HG02973 (cell line): ENCODE data around the gene FASN.

Source experiments
- ATAC-seq: cut with Tn5 transposase; IDR thresholded peaks from one replicate; pipeline ENCODE4 v1.9.1; 2021; ENCODE audit warnings: moderate library complexity; ENCODE audit not compliant: unreplicated experiment

FASN gene

GRCh38 chr17:82078433-82078832 is 19.6 kb downstream of the FASN start:
- ATAC-seq, result no peak

- no peak for ATAC-seq
These were observed 20.2 kb downstream of the FASN start for GRCh38 chr17:82077617-82078358.

DNA sequence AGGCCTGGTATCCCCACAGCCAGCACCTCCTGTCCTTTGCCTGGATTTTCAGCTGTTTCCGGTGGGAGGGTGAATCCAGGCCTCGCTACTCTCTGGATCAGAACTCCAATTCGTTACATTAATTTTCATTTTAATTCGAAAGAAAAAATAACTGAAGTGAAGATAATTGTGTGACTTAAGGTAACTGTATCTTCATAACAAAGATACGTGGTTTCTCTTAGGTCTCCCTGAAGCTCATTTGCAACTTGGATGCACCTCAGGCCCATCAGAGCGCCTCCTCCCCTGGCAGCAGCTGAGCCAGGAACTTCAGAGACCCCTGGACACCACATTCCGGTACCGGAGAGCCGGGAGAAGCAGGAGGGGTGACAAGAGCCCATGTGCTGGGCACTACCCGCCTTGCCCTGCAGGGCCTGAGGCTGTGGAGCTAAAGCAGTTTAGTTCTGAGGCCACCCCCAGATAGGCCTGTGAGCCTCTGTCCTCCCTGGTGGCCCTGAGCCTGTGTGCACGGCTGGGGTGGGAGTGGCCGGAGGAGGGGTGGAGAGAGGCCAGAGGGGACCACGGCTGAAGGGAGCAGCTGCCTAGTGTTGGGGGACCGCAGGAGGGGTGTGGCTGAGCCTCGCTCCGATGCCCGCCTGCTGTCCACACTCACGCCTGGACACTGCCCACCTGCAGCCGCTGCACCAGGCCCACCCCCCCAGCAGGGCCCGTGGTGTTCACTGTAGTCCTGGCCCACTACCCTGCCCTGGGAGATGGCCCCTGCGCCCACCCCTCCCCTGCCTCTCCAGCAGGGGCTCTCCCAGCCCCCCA is 21.0 kb downstream of the FASN start:
- ATAC-seq, result no peak

DNA sequence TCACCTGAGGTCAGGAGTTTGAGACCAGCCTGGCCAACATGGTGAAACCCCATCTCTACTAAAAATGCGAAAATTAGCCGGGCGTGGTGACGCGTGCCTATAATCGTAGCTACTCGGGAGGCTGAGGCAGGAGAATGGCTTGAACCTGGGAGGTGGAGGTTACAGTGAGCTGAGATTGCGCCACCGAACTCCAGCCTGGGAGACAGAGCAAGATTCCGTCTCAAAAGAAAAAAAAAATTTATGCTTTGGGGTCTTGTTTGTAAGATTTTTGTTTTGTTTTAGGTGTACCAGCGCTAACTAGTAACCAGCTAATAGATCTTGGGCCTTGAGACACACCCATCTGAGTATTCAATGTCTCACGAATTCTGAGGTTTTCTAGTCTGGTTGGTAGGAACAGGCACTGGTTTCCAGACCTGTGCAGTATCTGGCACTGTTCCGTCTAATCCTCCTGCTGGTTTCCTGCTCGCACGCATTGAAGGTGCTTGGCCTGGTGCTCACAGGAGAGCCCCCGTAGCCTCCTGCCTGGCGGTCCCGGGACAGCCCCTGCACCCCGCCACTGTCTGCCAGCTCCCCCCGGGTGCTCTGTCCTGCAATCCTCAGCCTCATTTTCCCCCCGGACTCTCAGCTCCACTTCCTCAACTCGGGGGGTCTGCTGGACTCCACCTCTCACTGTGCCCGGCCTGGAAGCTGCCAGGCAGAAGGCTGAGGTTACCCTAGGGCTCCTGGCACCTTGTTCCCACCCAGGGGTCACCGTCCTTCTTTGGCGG is 21.8 kb downstream of the FASN start:
- ATAC-seq, result no peak

- ATAC-seq, result no peak
These were observed 24.6 kb downstream of the FASN start for GRCh38 chr17:82073446-82073845.

GRCh38 chr17:82072827-82073226 is 25.2 kb downstream of the FASN start:
- ATAC-seq, result no peak

- no peak for ATAC-seq
These were observed 27.4 kb downstream of the FASN start for GRCh38 chr17:82070611-82071010.

GRCh38 chr17:82065638-82066303 is 32.3 kb downstream of the FASN start, which contains the start of gene DUS1L:
TSS of gene DUS1L (minus strand) at chr17:82065804. CDS start at chr17:82065059, 745 bp downstream.
- ATAC-seq, result no peak

DNA sequence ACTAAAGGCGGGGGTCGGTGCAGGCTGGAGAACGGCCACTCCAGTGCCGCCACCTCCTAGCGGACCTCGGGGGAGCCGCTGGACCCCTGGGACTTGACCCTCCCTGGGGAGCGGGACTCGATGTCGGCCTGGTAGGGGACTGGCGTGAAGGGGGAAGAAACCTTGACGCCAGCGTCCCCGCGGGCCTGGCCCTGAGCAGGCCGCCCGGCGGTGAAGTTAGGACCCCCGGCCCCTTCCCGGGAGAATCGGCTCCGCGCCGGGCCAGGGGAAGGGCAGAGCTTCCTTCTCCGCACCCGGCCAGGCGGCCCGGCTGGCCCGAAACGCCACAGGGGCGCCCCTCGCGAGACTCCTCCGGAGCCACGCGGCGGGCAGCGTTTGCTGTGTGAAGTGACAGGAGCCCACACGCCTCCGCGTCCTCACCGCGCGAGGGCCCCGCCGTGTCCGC is 32.8 kb downstream of the FASN start:
- ATAC-seq, result no peak

DNA sequence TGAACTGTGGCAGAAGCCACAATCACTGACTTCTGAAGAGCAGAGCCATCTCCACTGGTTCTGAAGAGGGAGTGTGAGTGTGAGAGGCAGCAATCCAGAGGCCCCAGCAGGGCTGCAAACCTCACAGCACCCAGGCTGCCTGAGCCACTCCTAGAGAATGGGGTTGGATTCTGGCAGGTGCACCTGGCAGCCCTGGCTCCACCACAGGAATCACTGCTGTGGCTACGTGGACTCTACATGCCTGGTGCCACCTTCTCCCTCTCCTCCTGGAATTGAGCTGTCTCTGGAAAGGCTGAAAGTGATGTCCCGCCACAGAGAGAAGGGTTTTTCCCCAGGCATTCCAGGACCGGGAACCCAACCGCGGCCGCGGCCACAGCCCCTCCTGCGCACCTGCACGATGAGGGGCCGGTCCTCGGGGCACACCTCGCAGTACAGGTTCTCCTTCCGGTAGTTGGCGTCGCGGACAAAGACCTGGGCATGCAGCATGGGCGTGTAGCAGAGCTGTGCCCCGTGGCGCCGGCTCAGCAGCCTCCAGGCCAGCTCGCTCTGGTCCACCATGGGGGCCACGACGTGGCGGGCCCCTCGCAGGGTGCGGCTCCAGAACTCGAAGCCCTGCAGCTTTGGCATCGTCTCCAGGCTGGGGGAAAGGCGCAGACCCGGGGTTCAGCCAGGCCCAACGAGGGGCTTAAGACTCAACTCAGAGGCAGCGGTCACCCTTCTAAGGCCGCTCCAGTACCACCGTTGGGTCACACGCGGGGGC is 33.4 kb downstream of the FASN start:
- no peak for ATAC-seq

DNA sequence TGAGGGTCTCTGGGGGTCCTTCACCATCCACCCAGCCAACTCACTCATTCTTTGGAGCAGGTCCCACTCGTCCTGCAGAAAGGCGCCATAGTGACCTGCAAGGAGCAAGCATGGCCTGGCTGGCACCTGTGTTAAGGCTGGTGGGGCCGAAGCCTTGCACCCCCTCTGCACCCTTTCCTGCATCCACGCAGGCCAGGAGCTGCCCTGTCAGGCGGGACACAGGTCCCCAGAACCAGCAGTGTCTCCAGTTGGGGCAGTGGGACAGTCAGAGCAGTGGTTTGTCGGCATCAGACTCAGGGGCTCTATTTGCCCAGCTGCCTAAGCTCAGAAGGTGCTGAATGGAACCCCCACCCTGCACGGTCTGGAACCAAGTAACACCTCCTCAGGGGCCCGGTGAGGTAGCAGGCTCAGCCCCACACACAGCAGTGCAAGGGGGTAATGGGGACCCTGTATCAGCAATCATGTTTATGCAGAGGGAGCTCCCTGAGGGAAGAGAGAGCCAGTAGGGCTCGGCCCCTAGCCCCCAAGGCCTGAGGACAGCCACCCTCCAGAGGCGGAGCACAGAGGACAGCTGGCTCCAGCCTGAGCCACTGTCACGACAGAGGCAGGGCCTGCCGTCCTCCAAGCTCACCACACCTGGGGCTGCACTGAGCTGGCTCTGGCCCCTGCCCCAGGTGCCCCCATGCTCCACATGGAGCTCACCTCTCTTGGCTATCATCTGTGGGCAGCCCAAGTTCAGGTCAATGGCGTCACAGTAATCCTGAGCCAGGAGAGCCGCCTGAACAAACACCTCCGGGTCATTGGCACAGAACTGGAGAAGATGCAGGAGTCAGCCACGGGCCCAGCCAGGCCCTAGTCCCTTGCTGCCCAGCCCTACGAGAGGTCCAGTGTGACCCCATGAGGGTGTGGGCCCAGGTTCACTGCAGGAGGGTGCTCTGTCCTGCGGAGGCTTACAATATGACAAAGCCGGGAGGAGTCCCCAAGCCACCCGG is 34.3 kb downstream of the FASN start:
- ATAC-seq, result no peak

- no peak for ATAC-seq
These were observed 35.1 kb downstream of the FASN start for GRCh38 chr17:82062984-82063368.

DNA sequence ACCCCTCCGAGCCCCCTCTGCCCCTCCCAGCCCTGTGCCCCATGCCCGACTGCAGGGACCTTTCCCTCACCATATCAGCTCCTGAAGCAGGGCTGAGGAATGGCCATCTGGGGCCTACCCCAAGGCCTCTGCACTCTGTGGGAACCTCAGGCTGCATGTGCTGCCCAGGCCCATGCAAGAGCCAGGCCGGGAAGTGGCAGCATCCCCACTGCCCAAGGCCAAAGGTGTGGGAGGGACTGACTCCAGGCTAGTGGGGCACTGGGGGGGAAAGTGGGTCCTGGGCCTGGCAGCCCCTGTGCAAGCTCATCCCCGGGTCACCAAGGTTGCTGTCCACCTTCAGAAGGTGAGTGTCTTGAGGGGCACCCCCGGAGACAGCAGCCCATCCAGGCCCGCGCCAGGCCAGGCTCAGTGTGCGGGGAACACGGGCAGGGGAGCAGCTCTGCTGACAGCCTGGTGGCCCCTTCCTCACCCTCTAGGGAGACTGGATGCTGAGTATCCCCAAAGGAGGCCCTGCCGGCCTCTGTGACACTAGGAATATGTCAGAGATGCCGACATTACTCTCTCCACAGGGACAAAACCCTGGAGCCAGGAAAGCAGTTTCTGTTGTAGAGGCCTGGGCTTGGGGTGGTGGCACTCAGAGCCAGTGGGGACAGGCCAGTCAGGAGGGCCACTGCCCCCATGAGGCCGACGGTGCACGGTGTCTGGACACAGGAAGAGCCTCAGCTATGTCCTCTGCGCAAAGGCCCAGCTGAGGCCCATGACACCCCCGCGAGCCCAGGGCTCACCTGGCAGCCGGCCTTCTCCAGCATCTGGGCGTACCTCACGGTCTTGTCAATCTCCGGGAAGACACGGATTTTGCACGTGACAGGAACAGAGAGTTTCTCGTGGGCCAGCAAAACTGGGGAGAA is 35.7 kb downstream of the FASN start:
- ATAC-seq, result no peak

- ATAC-seq, result no peak
These were observed 36.8 kb downstream of the FASN start for GRCh38 chr17:82061047-82061925.

DNA sequence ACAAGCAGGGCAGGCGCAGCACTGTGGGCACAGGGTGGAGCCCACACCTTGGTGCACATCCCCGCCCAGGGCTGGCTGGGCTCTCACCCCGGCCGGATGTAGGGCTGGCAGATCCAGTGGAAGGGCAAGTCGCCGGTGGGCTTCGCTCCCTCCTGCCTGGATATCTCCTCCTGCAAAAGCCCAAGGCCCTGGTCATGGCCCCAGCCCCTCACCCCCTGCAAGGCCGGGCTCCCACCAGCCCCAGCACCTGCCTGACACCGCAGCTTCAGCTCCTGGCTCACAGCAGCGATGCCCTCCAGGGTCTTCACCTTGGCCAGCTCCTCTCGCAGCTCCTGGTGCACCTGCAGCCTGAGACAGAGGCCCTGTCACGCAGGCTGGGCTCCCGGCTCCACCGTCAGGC is 37.4 kb downstream of the FASN start:
- ATAC-seq, result no peak

- ATAC-seq, result no peak
These were observed 38.0 kb downstream of the FASN start for GRCh38 chr17:82060001-82060380.
